ENCODE data around the gene AGXT.

AGXT gene

GRCh38 chr2:240869109-240869955 lies 708 bp downstream of the AGXT start:
- DNase-seq (ENCODE audit: low read depth in 2 of 2), result no peak

- no peak for DNase-seq (ENCODE audit: low read depth in 2 of 2)
Observed at GRCh38 chr2:240869956-240870875, 1.6 kb downstream of the AGXT start.

- no peak for DNase-seq (ENCODE audit: low read depth in 2 of 2)
Observed at GRCh38 chr2:240871071-240871958, 2.7 kb downstream of the AGXT start.

- no peak for DNase-seq (ENCODE audit: low read depth in 2 of 2)
Observed at GRCh38 chr2:240872317-240873097, 3.9 kb downstream of the AGXT start.

- DNase-seq (ENCODE audit: low read depth in 2 of 2), result no peak
Observed at GRCh38 chr2:240873098-240873788, 4.6 kb downstream of the AGXT start.

GRCh38 chr2:240873805-240874714 lies 5.4 kb downstream of the AGXT start:
- DNase-seq (ENCODE audit: low read depth in 2 of 2), result no peak

- no peak for DNase-seq (ENCODE audit: low read depth in 2 of 2)
Observed at GRCh38 chr2:240874715-240875227, 6.1 kb downstream of the AGXT start.

GRCh38 chr2:240875228-240876034 lies 6.8 kb downstream of the AGXT start:
- no peak for DNase-seq (ENCODE audit: low read depth in 2 of 2)

GRCh38 chr2:240876035-240876474 lies 7.4 kb downstream of the AGXT start:
- no peak for DNase-seq (ENCODE audit: low read depth in 2 of 2)

- DNase-seq (ENCODE audit: low read depth in 2 of 2), result no peak
Observed at GRCh38 chr2:240876475-240877251, 8.0 kb downstream of the AGXT start.

- DNase-seq (ENCODE audit: low read depth in 2 of 2), result no peak
Observed at GRCh38 chr2:240877460-240878340, 9.1 kb downstream of the AGXT start.

GRCh38 chr2:240878341-240878936 lies 9.8 kb downstream of the AGXT start:
- DNase-seq (ENCODE audit: low read depth in 2 of 2), result no peak

- DNase-seq (ENCODE audit: low read depth in 2 of 2), result no peak
Observed at GRCh38 chr2:240879105-240879504, 10.5 kb downstream of the AGXT start.

- no peak for DNase-seq (ENCODE audit: low read depth in 2 of 2)
Observed at GRCh38 chr2:240881913-240882312, 13.3 kb downstream of the AGXT start.

GRCh38 chr2:240884221-240884620 lies 15.6 kb downstream of the AGXT start:
- DNase-seq (ENCODE audit: low read depth in 2 of 2), result no peak

- DNase-seq (ENCODE audit: low read depth in 2 of 2), result no peak
Observed at GRCh38 chr2:240884745-240885144, 16.1 kb downstream of the AGXT start.
